Large intestine (tissue), 12 donors: Measurements from ENCODE around the gene MAGEH1. TPM values are rescaled to one million over a fixed set of nuclear protein-coding genes. Genes with fewer than 3 reads are reported as not detected.
"Not testable (repeated sequence)": the region's sequence is repeated elsewhere in the genome, so short reads cannot be mapped to it uniquely, and the experiment has no call there.

Experiments
- DNase-seq, 2 donors: peaks; one replicate each; pipeline versions ENCODE4 v3.0.0 to v3.0.0-alpha.2; 2013
- H3K27ac ChIP-seq: one replicate; pipeline ENCODE4 v1.5.1; 2013; ENCODE audit warnings: low read length
- H3K27me3 ChIP-seq: 2 replicates; pipeline ENCODE4 v1.6.1; 2013; ENCODE audit warnings: low read length; ENCODE audit not compliant: control insufficient read depth, insufficient read depth
- H3K36me3 ChIP-seq: 2 replicates; pipeline ENCODE4 v1.6.1; 2013; ENCODE audit warnings: low read length; ENCODE audit not compliant: control insufficient read depth, insufficient read depth
- H3K4me1 ChIP-seq: one replicate; pipeline ENCODE4 v1.6.1; 2013; ENCODE audit warnings: low read length; ENCODE audit not compliant: control insufficient read depth, insufficient read depth
- H3K4me3 ChIP-seq: one replicate; pipeline ENCODE4 v1.5.1; 2013; ENCODE audit warnings: low read length
- H3K9me3 ChIP-seq: one replicate; pipeline ENCODE4 v1.6.1; 2013; ENCODE audit warnings: mild to moderate bottlenecking, low read depth, low read length, moderate library complexity; ENCODE audit not compliant: control insufficient read depth
- WGBS: methylation state at CpG from one replicate; pipeline ENCODE4 v1.1.5; 2013; ENCODE audit warnings: low lambda C conversion rate; ENCODE audit not compliant: insufficient coverage; 5-methylcytosine and 5-hydroxymethylcytosine counted together
- long read RNA-seq, 11 donors: transcript quantifications; one replicate each; lab custom pipeline, GENCODE V29; 2026
- polyA plus RNA-seq: library from polyadenylated mRNA; unstranded; fragments of 120-200 nt; gene quantifications from one replicate; pipeline ENCODE4 v1.2.1, GENCODE V29; 2013

The MAGEH1 gene
- 91.9 TPM for polyA plus RNA-seq
- long read RNA-seq, donor 1, transcript MAGEH1-201 (1 exons, 1,462 nt): major isoform, 64 of 64 reads
- long read RNA-seq, donor 1, partial matches to known transcripts: 0 of 64 reads
- long read RNA-seq, donor 1, other reads (novel, unspliced or antisense): 0 of 64 reads
- long read RNA-seq, donor 2, transcript MAGEH1-201 (1 exons, 1,462 nt): major isoform, 181 of 181 reads
- long read RNA-seq, donor 2, partial matches to known transcripts: 0 of 181 reads
- long read RNA-seq, donor 2, other reads (novel, unspliced or antisense): 0 of 181 reads
- long read RNA-seq, donor 3, transcript MAGEH1-201 (1 exons, 1,462 nt): major isoform, 260 of 260 reads
- long read RNA-seq, donor 3, partial matches to known transcripts: 0 of 260 reads
- long read RNA-seq, donor 3, other reads (novel, unspliced or antisense): 0 of 260 reads
- long read RNA-seq, donor 4, transcript MAGEH1-201 (1 exons, 1,462 nt): major isoform, 20 of 20 reads
- long read RNA-seq, donor 4, partial matches to known transcripts: 0 of 20 reads
- long read RNA-seq, donor 4, other reads (novel, unspliced or antisense): 0 of 20 reads
- long read RNA-seq, donor 5, transcript MAGEH1-201 (1 exons, 1,462 nt): major isoform, 76 of 76 reads
- long read RNA-seq, donor 5, partial matches to known transcripts: 0 of 76 reads
- long read RNA-seq, donor 5, other reads (novel, unspliced or antisense): 0 of 76 reads
- long read RNA-seq, donor 6, transcript MAGEH1-201 (1 exons, 1,462 nt): major isoform, 116 of 116 reads
- long read RNA-seq, donor 6, partial matches to known transcripts: 0 of 116 reads
- long read RNA-seq, donor 6, other reads (novel, unspliced or antisense): 0 of 116 reads
- long read RNA-seq, donor 7, transcript MAGEH1-201 (1 exons, 1,462 nt): major isoform, 53 of 53 reads
- long read RNA-seq, donor 7, partial matches to known transcripts: 0 of 53 reads
- long read RNA-seq, donor 7, other reads (novel, unspliced or antisense): 0 of 53 reads
- long read RNA-seq, donor 8, transcript MAGEH1-201 (1 exons, 1,462 nt): major isoform, 200 of 200 reads
- long read RNA-seq, donor 8, partial matches to known transcripts: 0 of 200 reads
- long read RNA-seq, donor 8, other reads (novel, unspliced or antisense): 0 of 200 reads
- long read RNA-seq, donor 9, transcript MAGEH1-201 (1 exons, 1,462 nt): major isoform, 164 of 164 reads
- long read RNA-seq, donor 9, partial matches to known transcripts: 0 of 164 reads
- long read RNA-seq, donor 9, other reads (novel, unspliced or antisense): 0 of 164 reads
- long read RNA-seq, donor 10, transcript MAGEH1-201 (1 exons, 1,462 nt): major isoform, 117 of 117 reads
- long read RNA-seq, donor 10, partial matches to known transcripts: 0 of 117 reads
- long read RNA-seq, donor 10, other reads (novel, unspliced or antisense): 0 of 117 reads
- long read RNA-seq, donor 11, transcript MAGEH1-201 (1 exons, 1,462 nt): major isoform, 82 of 82 reads
- long read RNA-seq, donor 11, partial matches to known transcripts: 0 of 82 reads
- long read RNA-seq, donor 11, other reads (novel, unspliced or antisense): 0 of 82 reads

- peak; percentile 78 to 88 for DNase-seq
- no peaks in the 10 kb centered on the region for H3K36me3 ChIP-seq
- H3K27ac ChIP-seq: peak within 1 kb of the TSS; percentile 96
- WGBS: no CpG with 5 or more reads among the region's 43 CpGs
- no peaks in the 10 kb centered on the region for H3K9me3 ChIP-seq
- peak within 1 kb of the TSS; percentile 89 for H3K4me3 ChIP-seq
- no peaks in the 10 kb centered on the region for H3K4me1 ChIP-seq
- H3K27me3 ChIP-seq: no peaks in the 10 kb centered on the region
Observed at GRCh38 chrX:55451990-55452832, at the start of gene MAGEH1. Gene MAGEH1, plus strand, starts transcription at chrX:55452127. Its CDS starts 248 bp downstream, at chrX:55452375.

- H3K9me3 ChIP-seq, DNase-seq, H3K4me1 ChIP-seq, H3K27ac ChIP-seq, H3K27me3 ChIP-seq, H3K36me3 ChIP-seq, H3K4me3 ChIP-seq: not testable (repeated sequence)
- no CpG with 5 or more reads among the region's 4 CpGs for WGBS
Observed at GRCh38 chrX:55427079-55427478, 24.8 kb upstream of the MAGEH1 start.

GRCh38 chrX:55443468-55443867 is 8.5 kb upstream of the MAGEH1 start:
- not testable (repeated sequence) for H3K27me3 ChIP-seq, H3K9me3 ChIP-seq, H3K36me3 ChIP-seq, DNase-seq, H3K27ac ChIP-seq, H3K4me3 ChIP-seq, H3K4me1 ChIP-seq
- no CpG with 5 or more reads among the region's 5 CpGs for WGBS

- no peaks in the 10 kb centered on the region for H3K9me3 ChIP-seq
- no peaks in the 10 kb centered on the region for H3K4me1 ChIP-seq
- peak; percentile 3 to 19 for DNase-seq
- no CpG with 5 or more reads among the region's 5 CpGs for WGBS
- no peak overlapping the region for H3K27ac ChIP-seq
- no peaks in the 10 kb centered on the region for H3K36me3 ChIP-seq
- H3K27me3 ChIP-seq: no peaks in the 10 kb centered on the region
- H3K4me3 ChIP-seq: no peak overlapping the region
Observed at GRCh38 chrX:55450259-55450658, 1.7 kb upstream of the MAGEH1 start.

GRCh38 chrX:55451141-55451540 is 786 bp upstream of the MAGEH1 start:
- Histone ChIP-seq H3K4me3 (peak overlapping the region; percentile 89), H3K27ac (peak overlapping the region; percentile 96), H3K9me3 (no peaks in the 10 kb centered on the region), H3K36me3 (no peaks in the 10 kb centered on the region), H3K4me1 (no peaks in the 10 kb centered on the region), H3K27me3 (no peaks in the 10 kb centered on the region)
- DNase-seq: peak in 1 of 2 donors; percentile 3
- WGBS: 0% methylated on average over 1 of the region's 2 CpGs

- Histone ChIP-seq H3K36me3 (no peaks in the 10 kb centered on the region), H3K9me3 (no peaks in the 10 kb centered on the region), H3K4me1 (no peaks in the 10 kb centered on the region), H3K4me3 (peak overlapping the region; percentile 89), H3K27me3 (no peaks in the 10 kb centered on the region), H3K27ac (peak overlapping the region; percentile 96)
- no CpG with 5 or more reads among the region's 11 CpGs for WGBS
- no peak for DNase-seq
Observed at GRCh38 chrX:55451626-55451989, 319 bp upstream of the MAGEH1 start.

- Histone ChIP-seq H3K36me3 (no peaks in the 10 kb centered on the region), H3K27me3 (no peaks in the 10 kb centered on the region), H3K4me3 (peak overlapping the region; percentile 89), H3K27ac (peak overlapping the region; percentile 96), H3K9me3 (no peaks in the 10 kb centered on the region), H3K4me1 (no peaks in the 10 kb centered on the region)
- WGBS: no CpG with 5 or more reads among the region's 9 CpGs
- DNase-seq: no peak
Observed at GRCh38 chrX:55452833-55453124, 852 bp downstream of the MAGEH1 start.

GRCh38 chrX:55455708-55456107 is 3.8 kb downstream of the MAGEH1 start:
- not testable (repeated sequence) for H3K9me3 ChIP-seq, H3K4me1 ChIP-seq, H3K27me3 ChIP-seq, H3K27ac ChIP-seq, DNase-seq, H3K36me3 ChIP-seq, H3K4me3 ChIP-seq
- WGBS: no CpG with 5 or more reads among the region's 6 CpGs

- not testable (repeated sequence) for DNase-seq, H3K27me3 ChIP-seq, H3K36me3 ChIP-seq, H3K4me1 ChIP-seq, H3K27ac ChIP-seq, H3K4me3 ChIP-seq, H3K9me3 ChIP-seq
- no CpG with 5 or more reads among the region's 5 CpGs for WGBS
Observed at GRCh38 chrX:55459426-55459825, 7.5 kb downstream of the MAGEH1 start.
